ENCODE results near the gene MPP1.

GRCh38 chrX:154813801-154814200 is 8.5 kb upstream of the MPP1 start:
- TF ChIP-seq CTCF (conservative IDR thresholded peaks at IDR 0.05 in 1 of 2, IDR thresholded peaks at IDR 0.05 in 1 of 2; ENCODE audit: low read depth in 1 of 2, low read length in 2 of 2) (no peak), EZH2 (IDR thresholded peaks at IDR 0.05; ENCODE audit: low read length, missing control alignments) (no peak)

Data from fibroblast of lung (primary cell).